Activated CD4-positive, alpha-beta memory T cell treated with anti-CD3 and anti-CD28 coated beads, Interleukin-2, amount 10 ng/mL, durations not matched to agents 7 days and 5 days (primary cell): ENCODE data around the gene TAS2R3. TPM values are rescaled to one million over a fixed set of nuclear protein-coding genes. Genes with fewer than 3 reads are reported as not detected.

Experiments
- CTCF ChIA-PET: fragments of 350-600 bp; sonication (Branson Sonifier 250); formaldehyde crosslinking; loops from one replicate; lab custom pipeline; 2021; ENCODE audit warnings: antibody characterized with exemption, inconsistent platforms; lab: Charles Lee
- POLR2A ChIA-PET: fragments of 350-600 bp; sonication (Branson Sonifier 250); formaldehyde crosslinking; loops from one replicate; lab custom pipeline; 2021; ENCODE audit warnings: antibody characterized with exemption; lab: Charles Lee
- DNase-seq: peaks from one replicate; pipeline ENCODE4 v3.0.0-alpha.2; 2020
- H3K27ac Mint-ChIP-seq: one replicate; pipeline ENCODE4 v1.8.0; 2021; ENCODE audit warnings: mild to moderate bottlenecking, mixed read lengths
- H3K27me3 Mint-ChIP-seq: one replicate; pipeline ENCODE4 v1.8.0; 2021; ENCODE audit warnings: mixed read lengths
- H3K36me3 Mint-ChIP-seq: one replicate; pipeline ENCODE4 v1.8.0; 2021; ENCODE audit warnings: low read depth, mixed read lengths
- H3K4me1 Mint-ChIP-seq: one replicate; pipeline ENCODE4 v1.8.0; 2021; ENCODE audit warnings: mixed read lengths
- H3K4me3 Mint-ChIP-seq: one replicate; pipeline ENCODE4 v1.8.0; 2021; ENCODE audit warnings: mild to moderate bottlenecking, mixed read lengths
- H3K9me3 Mint-ChIP-seq: one replicate; pipeline ENCODE4 v1.8.0; 2021; ENCODE audit warnings: mixed read lengths
- total RNA-seq, 2 experiments: library from RNA; stranded (reverse); gene quantifications; one replicate each; pipeline ENCODE4 v1.2.3, GENCODE V29; 2021

Gene TAS2R3
- total RNA-seq, 2 experiments from 2014 or later, result 0.73 to 1.5 TPM

GRCh38 chr7:141789917-141790316 lies 26.0 kb downstream of the TAS2R3 start, which contains the start of gene TAS2R5:
TSS of gene TAS2R5 (plus strand) at chr7:141790217. CDS start at chr7:141790362, 145 bp downstream.
- ChIA-PET POLR2A (no interaction called here), CTCF (interaction anchor here (0.9 kb wide), 1 partner anchor 135 kb away, joined by 3 read pairs; no protein-coding TSS in a partner anchor)
- Mint-ChIP-seq H3K27ac (no peak within 1 kb of the TSS), H3K36me3 (no peaks in the 10 kb centered on the region), H3K9me3 (no peaks in the 10 kb centered on the region), H3K4me1 (no peaks in the 10 kb centered on the region), H3K27me3 (no peaks in the 10 kb centered on the region), H3K4me3 (no peak within 1 kb of the TSS)
- no peak for DNase-seq

- Mint-ChIP-seq H3K27ac (no peak overlapping the region), H3K9me3 (no peaks in the 10 kb centered on the region), H3K27me3 (no peaks in the 10 kb centered on the region), H3K4me3 (no peak overlapping the region), H3K36me3 (no peaks in the 10 kb centered on the region), H3K4me1 (no peaks in the 10 kb centered on the region)
- CTCF ChIA-PET, result no interaction called here
- POLR2A ChIA-PET, result no interaction called here
- no peak for DNase-seq
These were observed 28.6 kb downstream of the TAS2R3 start for GRCh38 chr7:141792526-141792925.

Other genes starting within 250 kb of the TAS2R3 start
- 10 to 100 TPM; 46.9 to 50.4 TPM for gene AGK, start 212.7 kb upstream of the TAS2R3 start, total RNA-seq
- gene DENND11, start 61.9 kb upstream of the TAS2R3 start, total RNA-seq, result 10 to 100 TPM; 24.5 to 24.9 TPM
- not detected for gene WEE2, start 55.7 kb upstream of the TAS2R3 start, total RNA-seq
- gene SSBP1, start 25.7 kb upstream of the TAS2R3 start, total RNA-seq, result 100 to 1,000 TPM; 124 to 125 TPM
- under 1 TPM; 0.65 to 0.73 TPM for gene TAS2R4, start 12.6 kb downstream of the TAS2R3 start, total RNA-seq
- 1 to 10 TPM in 1 of 2 experiments, under 1 TPM in 1; 0.91 to 1.5 TPM for gene TAS2R5, start 26.1 kb downstream of the TAS2R3 start, total RNA-seq
- not detected for gene PRSS37, start 77.4 kb downstream of the TAS2R3 start, total RNA-seq
- not detected for gene OR9A4, start 152.3 kb downstream of the TAS2R3 start, total RNA-seq
- not detected for gene CLEC5A, start 182.9 kb downstream of the TAS2R3 start, total RNA-seq
- not detected for gene TAS2R38, start 209.7 kb downstream of the TAS2R3 start, total RNA-seq
- under 1 TPM in 1 of 2 experiments, not detected in 1; 0.18 TPM for gene MGAM, start 231.8 kb downstream of the TAS2R3 start, total RNA-seq